SU-DHL-6 (cell line): ENCODE measurements around the gene NDST4.

Experiments
- CTCF ChIP-seq: fragments of 200-600 bp; sonication (generic); IDR thresholded peaks from one replicate; pipeline ENCODE4 v1.5.1; 2017; ENCODE audit warnings: antibody characterized with exemption, mild to moderate bottlenecking, low read length, moderate library complexity; ENCODE audit not compliant: insufficient read depth, poor library complexity, severe bottlenecking
- EZH2phosphoT487 ChIP-seq: fragments of 200-600 bp; sonication (generic), shearing (Covaris generic); conservative IDR thresholded peaks from 2 replicates; pipeline ENCODE4 v1.6.1; 2018; ENCODE audit warnings: mild to moderate bottlenecking, antibody characterized with exemption, low read length, moderate library complexity, mixed read lengths

GRCh38 chr4:115158296-115158695 is 44.9 kb upstream of the NDST4 start:
- TF ChIP-seq CTCF (no peak), EZH2phosphoT487 (no peak)
